Measurements from ENCODE around the gene LRCH2. TPM values are rescaled to one million over a fixed set of nuclear protein-coding genes. Genes with fewer than 3 reads are reported as not detected.

The LRCH2 gene
- total and polyA plus RNA-seq, 9 of the 15 experiments (the other 6 are each of a cell fraction or from before 2014, with no cell fraction given) = 1.4 to 7.2 (median 2.9) TPM

DNA sequence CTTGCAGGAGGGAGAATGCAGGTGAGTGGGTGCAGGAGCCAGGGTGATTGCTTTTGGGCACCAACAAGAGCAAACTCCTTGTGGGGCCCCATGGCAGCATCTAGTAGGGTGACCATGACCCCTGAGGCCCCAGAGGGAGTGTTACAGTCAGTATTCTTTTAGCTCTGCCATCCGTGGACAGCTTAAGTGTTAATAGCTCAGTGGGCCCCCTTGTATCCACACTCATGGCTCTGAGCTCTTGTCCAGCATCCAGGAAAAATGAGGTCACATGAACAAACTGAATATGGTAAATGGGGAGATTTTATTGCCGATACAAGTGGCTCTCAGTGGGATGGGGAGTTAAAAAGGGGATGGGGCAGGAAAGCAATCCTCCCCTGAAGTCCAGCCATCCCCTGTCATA is 27.3 kb upstream of the LRCH2 start (continued):
- TF ChIP-seq, protein P1, sequence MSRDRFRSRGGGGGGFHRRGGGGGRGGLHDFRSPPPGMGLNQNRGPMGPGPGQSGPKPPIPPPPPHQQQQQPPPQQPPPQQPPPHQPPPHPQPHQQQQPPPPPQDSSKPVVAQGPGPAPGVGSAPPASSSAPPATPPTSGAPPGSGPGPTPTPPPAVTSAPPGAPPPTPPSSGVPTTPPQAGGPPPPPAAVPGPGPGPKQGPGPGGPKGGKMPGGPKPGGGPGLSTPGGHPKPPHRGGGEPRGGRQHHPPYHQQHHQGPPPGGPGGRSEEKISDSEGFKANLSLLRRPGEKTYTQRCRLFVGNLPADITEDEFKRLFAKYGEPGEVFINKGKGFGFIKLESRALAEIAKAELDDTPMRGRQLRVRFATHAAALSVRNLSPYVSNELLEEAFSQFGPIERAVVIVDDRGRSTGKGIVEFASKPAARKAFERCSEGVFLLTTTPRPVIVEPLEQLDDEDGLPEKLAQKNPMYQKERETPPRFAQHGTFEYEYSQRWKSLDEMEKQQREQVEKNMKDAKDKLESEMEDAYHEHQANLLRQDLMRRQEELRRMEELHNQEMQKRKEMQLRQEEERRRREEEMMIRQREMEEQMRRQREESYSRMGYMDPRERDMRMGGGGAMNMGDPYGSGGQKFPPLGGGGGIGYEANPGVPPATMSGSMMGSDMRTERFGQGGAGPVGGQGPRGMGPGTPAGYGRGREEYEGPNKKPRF (IDR thresholded peaks at IDR 0.05; ENCODE audit: low read depth, low read length) = no peak
- TF ChIP-seq, protein P2, sequence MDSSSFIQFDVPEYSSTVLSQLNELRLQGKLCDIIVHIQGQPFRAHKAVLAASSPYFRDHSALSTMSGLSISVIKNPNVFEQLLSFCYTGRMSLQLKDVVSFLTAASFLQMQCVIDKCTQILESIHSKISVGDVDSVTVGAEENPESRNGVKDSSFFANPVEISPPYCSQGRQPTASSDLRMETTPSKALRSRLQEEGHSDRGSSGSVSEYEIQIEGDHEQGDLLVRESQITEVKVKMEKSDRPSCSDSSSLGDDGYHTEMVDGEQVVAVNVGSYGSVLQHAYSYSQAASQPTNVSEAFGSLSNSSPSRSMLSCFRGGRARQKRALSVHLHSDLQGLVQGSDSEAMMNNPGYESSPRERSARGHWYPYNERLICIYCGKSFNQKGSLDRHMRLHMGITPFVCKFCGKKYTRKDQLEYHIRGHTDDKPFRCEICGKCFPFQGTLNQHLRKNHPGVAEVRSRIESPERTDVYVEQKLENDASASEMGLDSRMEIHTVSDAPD (CRISPR knock-in tag; IDR thresholded peaks at IDR 0.05) = no peak
- TF ChIP-seq ARHGAP35 (IDR thresholded peaks at IDR 0.05; ENCODE audit: partially characterized antibody) = no peak

GRCh38 chrX:115260330-115260729 is 26.4 kb upstream of the LRCH2 start:
- intact Hi-C loops (cut with micrococcal nuclease) (no loop called here), in situ Hi-C loops (cut with MboI) (no loop called here)
- no CpG with 5 or more reads among the region's 3 CpGs for WGBS (ENCODE audit: insufficient coverage, low coverage, missing lambda C conversion rate)
- Histone ChIP-seq H3K4me2 (ENCODE audit: insufficient read depth, low read length) (no peak overlapping the region), H3K9me1 (ENCODE audit: control insufficient read depth, insufficient read depth, low read length) (no peaks in the 10 kb centered on the region), H3K9me3 (replicated peaks; ENCODE audit: control insufficient read depth, insufficient read depth, low read depth, low read length) (no peaks in the 10 kb centered on the region), H3K9ac (ENCODE audit: insufficient read depth in 1 of 2, low read depth in 2 of 2, low read length in 2 of 2) (no peak overlapping the region), H4K20me1 (replicated peaks; ENCODE audit: control insufficient read depth, insufficient read depth, low read length) (no peaks in the 10 kb centered on the region), H3K27ac (ENCODE audit: extremely low read depth, low read depth, low read length) (no peak overlapping the region), H2AFZ (ENCODE audit: low read depth, low read length) (no peak overlapping the region), H3K79me2 (ENCODE audit: control insufficient read depth, insufficient read depth, low read length) (no peaks in the 10 kb centered on the region), H3K4me3 (no peak overlapping the region), H3K36me3 (ENCODE audit: control insufficient read depth, insufficient read depth, low read length) (no peaks in the 10 kb centered on the region), H3K4me1 (replicated peaks in 1 of 2; ENCODE audit: control insufficient read depth in 2 of 2, insufficient read depth in 2 of 2, low read length in 2 of 2) (no peaks in the 10 kb centered on the region), H3K27me3 (ENCODE audit: control insufficient read depth in 2 of 2, insufficient read depth in 2 of 2, low read length in 2 of 2) (no peaks in the 10 kb centered on the region)
- no peak for FAIRE-seq
- no peak for DNase-seq (ENCODE audit: extremely low read depth in 1 of 4, low spot score in 3 of 4)
- no TSS peak for BruUV-seq (replicated peaks)
- ATAC-seq = no peak
- ChIA-PET POLR2A (no interaction called here), CTCF (ENCODE audit: low intra/inter-chr PET ratio) (no interaction called here)
- TF ChIP-seq PHB (CRISPR knock-in tag; IDR thresholded peaks at IDR 0.05) (no peak), HLTF (IDR thresholded peaks at IDR 0.05) (no peak), BRCA1 (IDR thresholded peaks at IDR 0.05) (no peak), BRCA1 (CRISPR knock-in tag; IDR thresholded peaks at IDR 0.05) (no peak), NR4A1 (CRISPR knock-in tag; IDR thresholded peaks at IDR 0.05) (no peak), NR4A1 (tag; IDR thresholded peaks at IDR 0.05) (no peak), ZNF384 (IDR thresholded peaks at IDR 0.05; ENCODE audit: low read depth, low read length) (no peak), BRF1 (IDR thresholded peaks at IDR 0.05; ENCODE audit: borderline replicate concordance, extremely low read depth, insufficient read length) (no peak), ZNF77 (CRISPR knock-in tag; IDR thresholded peaks at IDR 0.05) (no peak), MAZ (CRISPR knock-in tag; conservative IDR thresholded peaks at IDR 0.05 in 1 of 2, IDR thresholded peaks at IDR 0.05 in 1 of 2) (no peak), KLF10 (CRISPR knock-in tag; IDR thresholded peaks at IDR 0.05) (no peak), NR2C2 (CRISPR knock-in tag; IDR thresholded peaks at IDR 0.05) (no peak), NR2C2 (tag; IDR thresholded peaks at IDR 0.05) (no peak), HNRNPUL1 (IDR thresholded peaks at IDR 0.05; ENCODE audit: low read length) (no peak), PHF8 (IDR thresholded peaks at IDR 0.05; ENCODE audit: borderline replicate concordance, low read length) (no peak)
- TF ChIP-seq, protein P3, sequence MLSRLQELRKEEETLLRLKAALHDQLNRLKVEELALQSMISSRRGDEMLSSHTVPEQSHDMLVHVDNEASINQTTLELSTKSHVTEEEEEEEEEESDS (CRISPR knock-in tag; IDR thresholded peaks at IDR 0.05) = no peak
- TF ChIP-seq, protein P4, sequence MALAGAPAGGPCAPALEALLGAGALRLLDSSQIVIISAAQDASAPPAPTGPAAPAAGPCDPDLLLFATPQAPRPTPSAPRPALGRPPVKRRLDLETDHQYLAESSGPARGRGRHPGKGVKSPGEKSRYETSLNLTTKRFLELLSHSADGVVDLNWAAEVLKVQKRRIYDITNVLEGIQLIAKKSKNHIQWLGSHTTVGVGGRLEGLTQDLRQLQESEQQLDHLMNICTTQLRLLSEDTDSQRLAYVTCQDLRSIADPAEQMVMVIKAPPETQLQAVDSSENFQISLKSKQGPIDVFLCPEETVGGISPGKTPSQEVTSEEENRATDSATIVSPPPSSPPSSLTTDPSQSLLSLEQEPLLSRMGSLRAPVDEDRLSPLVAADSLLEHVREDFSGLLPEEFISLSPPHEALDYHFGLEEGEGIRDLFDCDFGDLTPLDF (CRISPR knock-in tag; IDR thresholded peaks at IDR 0.05) = no peak

Measured in K562 (cell line).